ENCODE results near the gene CLCC1. TPM values are rescaled to one million over a fixed set of nuclear protein-coding genes. Genes with fewer than 3 reads are reported as not detected.
"Not testable (repeated sequence)": the region's sequence is repeated elsewhere in the genome, so short reads cannot be mapped to it uniquely, and the experiment has no call there.

The CLCC1 gene
- total RNA-seq, 2 experiments from 2014 or later = 16.4 to 20.1 TPM

- CTCF ChIA-PET = interaction anchor here (1.6 kb wide), 1 partner anchor 309 kb away, joined by 5 read pairs; no protein-coding TSS in a partner anchor
- Mint-ChIP-seq H3K4me1 (peaks cover 50% of the 10 kb centered on the region), H3K36me3 (ENCODE audit: low read depth) (peaks cover 59% of the 10 kb centered on the region), H3K9me3 (peaks cover 12% of the 10 kb centered on the region), H3K27me3 (peaks cover 3% of the 10 kb centered on the region), H3K4me3 (no peak overlapping the region), H3K27ac (peak overlapping the region; percentile 77)
- no peak for DNase-seq
- POLR2A ChIA-PET = no interaction called here
Measured at GRCh38 chr1:108955881-108956280, 7.4 kb downstream of the CLCC1 start.

GRCh38 chr1:108955111-108955510 is 8.2 kb downstream of the CLCC1 start:
- Mint-ChIP-seq H3K27me3 (peaks cover 3% of the 10 kb centered on the region), H3K4me3 (no peak overlapping the region), H3K9me3 (peaks cover 12% of the 10 kb centered on the region), H3K36me3 (ENCODE audit: low read depth) (peaks cover 53% of the 10 kb centered on the region), H3K4me1 (peaks cover 43% of the 10 kb centered on the region), H3K27ac (no peak overlapping the region)
- ChIA-PET POLR2A (no interaction called here), CTCF (no interaction called here)
- DNase-seq = no peak

DNA sequence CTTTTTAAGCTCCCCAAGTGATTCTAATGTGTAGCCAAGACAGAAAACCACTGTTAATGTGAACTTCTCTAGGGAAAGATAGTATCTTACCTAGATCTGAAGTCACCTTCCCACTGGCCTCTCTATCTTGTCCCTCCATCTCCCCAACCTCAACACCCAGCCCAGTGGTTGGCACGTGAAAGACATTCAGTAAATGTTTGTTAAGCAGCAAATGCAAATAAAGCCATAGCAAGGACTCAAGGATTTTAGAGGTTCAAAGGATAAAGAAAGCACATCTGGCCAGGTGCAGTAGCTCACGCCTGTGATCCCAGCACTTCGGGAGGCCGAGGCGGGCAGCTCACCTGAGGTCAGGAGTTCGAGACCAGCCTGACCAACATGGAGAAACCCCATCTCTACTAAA is 9.8 kb downstream of the CLCC1 start:
- Mint-ChIP-seq H3K27me3 (peaks cover 3% of the 10 kb centered on the region), H3K27ac (no peak overlapping the region), H3K4me1 (peaks cover 44% of the 10 kb centered on the region), H3K4me3 (no peak overlapping the region), H3K36me3 (ENCODE audit: low read depth) (peaks cover 51% of the 10 kb centered on the region), H3K9me3 (peaks cover 12% of the 10 kb centered on the region)
- ChIA-PET POLR2A (interaction anchor here (0.7 to 3.1 kb wide), 2 partner anchors 9 to 307 kb away, joined by 3 to 21 read pairs; partner anchors contain the start of gene CLCC1), CTCF (interaction anchor here (0.7 kb wide), 1 partner anchor 996 kb away, joined by 3 read pairs; no protein-coding TSS in a partner anchor)
- DNase-seq = no peak

DNA sequence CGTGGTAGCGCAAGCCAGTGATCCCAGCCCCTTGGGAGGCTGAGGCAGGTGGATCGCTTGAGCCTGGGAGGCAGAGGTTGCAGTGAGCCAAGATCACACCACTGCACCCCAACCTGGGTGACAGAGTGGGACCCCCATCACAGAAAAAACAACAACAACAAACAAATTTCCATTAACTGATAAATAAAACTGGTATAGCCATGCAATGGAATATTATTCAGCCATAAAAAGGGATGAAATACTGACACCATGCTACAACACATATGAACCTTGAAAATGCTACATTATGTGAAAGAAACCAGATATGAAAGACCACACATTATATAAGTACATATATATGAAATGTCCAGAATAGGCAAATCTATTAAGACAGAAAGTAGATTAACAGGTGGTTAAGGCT is 12.0 kb downstream of the CLCC1 start:
- DNase-seq = no peak
- ChIA-PET POLR2A (interaction anchor here (3.1 kb wide), 1 partner anchor 11 kb away, joined by 21 read pairs; the partner anchor contains the start of gene CLCC1), CTCF (interaction anchor here (0.7 kb wide), 1 partner anchor 44 kb away, joined by 5 read pairs; no protein-coding TSS in a partner anchor)
- Mint-ChIP-seq H3K4me3 (no peak overlapping the region), H3K4me1 (peaks cover 25% of the 10 kb centered on the region), H3K36me3 (ENCODE audit: low read depth) (peaks cover 47% of the 10 kb centered on the region), H3K9me3 (peaks cover 12% of the 10 kb centered on the region), H3K27ac (no peak overlapping the region), H3K27me3 (no peaks in the 10 kb centered on the region)

DNA sequence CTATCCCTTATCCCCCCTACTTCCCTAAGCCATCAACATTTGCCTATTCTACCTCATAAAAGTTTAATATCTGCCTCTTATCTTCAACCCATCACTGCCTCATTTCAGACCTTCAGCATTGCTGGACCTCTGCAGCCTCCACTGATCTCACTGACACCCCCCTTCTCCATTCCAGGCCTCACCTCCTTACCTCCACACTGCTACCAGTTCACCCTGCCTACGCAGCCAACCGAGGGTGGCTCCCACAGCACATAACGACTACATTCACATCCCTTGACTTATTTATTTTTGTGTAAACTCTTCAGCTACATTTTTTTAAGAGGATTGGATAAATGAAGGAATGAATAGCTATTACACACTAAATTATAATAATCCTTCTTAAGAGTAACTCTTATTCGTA is 14.2 kb downstream of the CLCC1 start:
- Mint-ChIP-seq H3K27ac (no peak overlapping the region), H3K27me3 (no peaks in the 10 kb centered on the region), H3K9me3 (no peaks in the 10 kb centered on the region), H3K36me3 (ENCODE audit: low read depth) (peaks cover 36% of the 10 kb centered on the region), H3K4me3 (no peak overlapping the region), H3K4me1 (peaks cover 14% of the 10 kb centered on the region)
- no peak for DNase-seq
- POLR2A ChIA-PET = no interaction called here
- CTCF ChIA-PET = interaction anchor here (0.7 kb wide), 1 partner anchor 8 kb away, joined by 3 read pairs; no protein-coding TSS in a partner anchor

DNA sequence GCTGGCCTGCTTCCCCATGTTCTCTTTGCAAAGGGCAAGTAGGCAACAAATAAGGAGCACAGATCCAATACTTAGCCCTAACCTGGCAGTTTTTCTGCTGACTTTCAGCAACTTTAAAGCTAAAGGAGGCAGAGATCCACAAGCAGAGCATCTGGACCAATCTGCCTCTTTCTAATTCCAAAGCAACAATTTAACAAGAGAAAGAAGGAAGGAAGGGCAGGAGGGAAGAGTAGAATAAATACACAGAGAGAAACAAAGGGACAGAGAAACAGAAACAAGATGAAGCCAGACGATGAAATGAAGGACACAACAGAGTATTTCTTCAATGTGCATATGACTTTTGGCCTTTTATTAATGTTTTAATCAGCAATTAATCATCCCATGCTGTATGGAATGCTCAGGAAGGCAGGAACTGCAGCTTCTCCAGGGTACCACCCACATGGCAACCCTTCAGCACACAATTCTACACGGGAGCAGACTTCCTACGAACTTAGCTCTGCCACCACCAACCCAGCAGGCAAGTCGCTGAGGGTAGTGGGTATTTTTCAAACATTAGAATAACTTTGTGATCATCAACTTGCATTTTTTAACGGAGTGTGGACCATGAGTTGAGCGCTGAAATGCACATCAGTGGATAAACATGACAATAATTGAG is 15.3 kb downstream of the CLCC1 start:
- ChIA-PET CTCF (interaction anchor here (0.7 kb wide), 2 partner anchors 9 to 42 kb away, joined by 3 read pairs; no protein-coding TSS in a partner anchor), POLR2A (interaction anchor here (1.4 kb wide), 1 partner anchor 9 kb away, joined by 3 read pairs; no protein-coding TSS in a partner anchor)
- DNase-seq = no peak
- peaks cover 34% of the 10 kb centered on the region for H3K36me3 Mint-ChIP-seq (ENCODE audit: low read depth)
- peaks cover 7% of the 10 kb centered on the region for H3K4me1 Mint-ChIP-seq
- H3K27me3 Mint-ChIP-seq = no peaks in the 10 kb centered on the region
- H3K9me3 Mint-ChIP-seq = no peaks in the 10 kb centered on the region
- no peak overlapping the region for H3K4me3 Mint-ChIP-seq
- no peak overlapping the region for H3K27ac Mint-ChIP-seq

DNA sequence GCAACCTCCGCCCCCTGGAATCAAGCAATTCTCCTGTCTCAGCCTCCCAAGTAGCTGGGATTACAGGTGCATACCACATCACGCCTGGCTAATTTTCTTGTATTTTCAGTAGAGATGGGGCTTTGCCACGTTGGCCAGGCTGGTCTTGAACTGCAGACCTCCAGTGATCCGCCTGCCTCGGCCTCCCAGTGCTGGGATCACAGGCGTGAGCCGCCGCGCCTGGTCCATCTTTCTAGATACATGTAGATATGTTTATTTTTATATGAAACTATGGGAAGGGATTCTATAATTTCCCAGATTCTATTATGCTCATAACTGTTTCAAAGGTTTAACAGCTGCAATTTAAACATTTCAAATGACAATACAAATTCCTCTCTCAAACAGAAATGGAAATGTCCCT is 27.1 kb downstream of the CLCC1 start:
- H3K9me3 Mint-ChIP-seq = no peaks in the 10 kb centered on the region
- no peak overlapping the region for H3K27ac Mint-ChIP-seq
- ChIA-PET POLR2A (no interaction called here), CTCF (no interaction called here)
- H3K36me3 Mint-ChIP-seq (ENCODE audit: low read depth) = peaks cover 54% of the 10 kb centered on the region
- no peaks in the 10 kb centered on the region for H3K4me1 Mint-ChIP-seq
- H3K27me3 Mint-ChIP-seq = no peaks in the 10 kb centered on the region
- no peak overlapping the region for H3K4me3 Mint-ChIP-seq
- DNase-seq = no peak

DNA sequence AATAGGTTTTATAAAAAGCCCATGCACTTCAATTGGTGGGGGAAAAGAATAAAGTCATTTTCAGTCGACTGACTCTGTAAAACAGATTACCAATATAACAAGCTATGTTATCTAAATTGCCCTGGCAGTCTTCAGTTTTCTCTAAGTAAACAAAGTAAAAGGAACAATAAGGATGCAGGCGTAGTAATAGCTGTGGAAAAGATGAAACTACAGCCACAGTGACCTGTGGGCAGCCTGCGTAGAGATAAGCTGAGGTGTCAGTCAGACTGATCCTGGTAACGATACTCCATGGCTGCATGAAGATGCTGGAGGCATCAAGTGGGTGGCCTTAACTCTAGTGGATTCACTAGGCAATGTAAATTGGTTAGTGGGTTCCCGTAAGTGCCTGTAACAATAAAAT is 29.3 kb downstream of the CLCC1 start:
- CTCF ChIA-PET = no interaction called here
- no peaks in the 10 kb centered on the region for H3K9me3 Mint-ChIP-seq
- no peaks in the 10 kb centered on the region for H3K27me3 Mint-ChIP-seq
- no peak overlapping the region for H3K27ac Mint-ChIP-seq
- no peaks in the 10 kb centered on the region for H3K4me1 Mint-ChIP-seq
- H3K4me3 Mint-ChIP-seq = no peak overlapping the region
- H3K36me3 Mint-ChIP-seq (ENCODE audit: low read depth) = peaks cover 63% of the 10 kb centered on the region
- POLR2A ChIA-PET = interaction anchor here (0.6 kb wide), 1 partner anchor 229 kb away, joined by 3 read pairs; no protein-coding TSS in a partner anchor
- no peak for DNase-seq

GRCh38 chr1:108927565-108927964 is 35.7 kb downstream of the CLCC1 start:
- H3K4me3 Mint-ChIP-seq, H3K9me3 Mint-ChIP-seq, POLR2A ChIA-PET, DNase-seq, CTCF ChIA-PET, H3K27ac Mint-ChIP-seq, H3K4me1 Mint-ChIP-seq, H3K27me3 Mint-ChIP-seq: not testable (repeated sequence)
- H3K36me3 Mint-ChIP-seq (ENCODE audit: low read depth) = peaks cover 41% of the 10 kb centered on the region

GRCh38 chr1:108925920-108926319 is 37.4 kb downstream of the CLCC1 start:
- no peak for DNase-seq
- H3K9me3 Mint-ChIP-seq = no peaks in the 10 kb centered on the region
- H3K27me3 Mint-ChIP-seq = no peaks in the 10 kb centered on the region
- no peak overlapping the region for H3K27ac Mint-ChIP-seq
- peaks cover 2% of the 10 kb centered on the region for H3K4me1 Mint-ChIP-seq
- H3K36me3 Mint-ChIP-seq (ENCODE audit: low read depth) = peaks cover 42% of the 10 kb centered on the region
- POLR2A ChIA-PET = no interaction called here
- CTCF ChIA-PET = no interaction called here
- H3K4me3 Mint-ChIP-seq = no peak overlapping the region

DNA sequence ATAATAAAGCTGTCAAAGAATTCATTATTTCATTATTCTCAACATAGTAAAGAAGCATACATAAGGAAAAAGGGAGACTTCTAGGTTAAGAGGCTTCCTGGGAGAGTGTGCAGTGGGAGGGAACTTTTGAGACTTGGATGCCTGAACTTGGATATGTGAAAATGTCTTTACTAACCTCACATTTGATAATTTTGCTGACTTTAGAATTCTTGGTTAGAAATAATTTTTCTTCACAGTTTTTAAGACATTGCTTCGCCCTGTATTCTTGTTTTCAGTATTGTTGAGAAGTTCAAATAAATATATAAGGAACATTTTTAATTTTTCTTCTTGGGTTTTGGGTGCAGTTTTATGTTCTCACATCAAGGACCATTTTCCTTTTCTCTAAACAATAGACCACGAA is 46.5 kb downstream of the CLCC1 start:
- Mint-ChIP-seq H3K27me3 (no peaks in the 10 kb centered on the region), H3K36me3 (ENCODE audit: low read depth) (peaks cover 18% of the 10 kb centered on the region), H3K9me3 (no peaks in the 10 kb centered on the region), H3K4me3 (no peak overlapping the region), H3K4me1 (no peaks in the 10 kb centered on the region), H3K27ac (no peak overlapping the region)
- CTCF ChIA-PET = no interaction called here
- DNase-seq = no peak
- POLR2A ChIA-PET = no interaction called here

Measured in activated CD4-positive, alpha-beta memory T cell treated with anti-CD3 and anti-CD28 coated beads, Interleukin-2, amount 10 ng/mL, durations not matched to agents 7 days and 5 days (primary cell).